ENCODE results near the gene DCLK3.

The DCLK3 gene

GRCh38 chr3:36771931-36772330 is 7.6 kb upstream of the DCLK3 start:
- no peak overlapping the region for H3K27ac ChIP-seq
- DNase-seq (ENCODE audit: low read depth, low spot score): no peak

GRCh38 chr3:36769926-36770325 is 5.6 kb upstream of the DCLK3 start:
- H3K27ac ChIP-seq: no peak overlapping the region

GRCh38 chr3:36765104-36765503 is 751 bp upstream of the DCLK3 start:
- no peak for DNase-seq (ENCODE audit: low read depth, low spot score)

More at GRCh38 chr3:36769926-36770325, 5.6 kb upstream of the DCLK3 start:
- DNase-seq (ENCODE audit: low read depth, low spot score): no peak

GRCh38 chr3:36764704-36765038 is 318 bp upstream of the DCLK3 start:
- no peak overlapping the region for H3K27ac ChIP-seq

More at GRCh38 chr3:36765104-36765503, 751 bp upstream of the DCLK3 start:
- no peak overlapping the region for H3K27ac ChIP-seq

GRCh38 chr3:36762918-36763849 is 1.2 kb downstream of the DCLK3 start:
- no peak for DNase-seq (ENCODE audit: low read depth, low spot score)
- no peak overlapping the region for H3K27ac ChIP-seq

More at GRCh38 chr3:36764704-36765038, 318 bp upstream of the DCLK3 start:
- no peak for DNase-seq (ENCODE audit: low read depth, low spot score)

GRCh38 chr3:36761779-36762178 is 2.6 kb downstream of the DCLK3 start:
- no peak for DNase-seq (ENCODE audit: low read depth, low spot score)
- no peak overlapping the region for H3K27ac ChIP-seq

- H3K27ac ChIP-seq: no peak overlapping the region
- DNase-seq (ENCODE audit: low read depth, low spot score): no peak
These were observed 8.1 kb downstream of the DCLK3 start for GRCh38 chr3:36756269-36756668.

GRCh38 chr3:36751326-36751725 is 13.0 kb downstream of the DCLK3 start:
- DNase-seq (ENCODE audit: low read depth, low spot score): no peak
- no peak overlapping the region for H3K27ac ChIP-seq

GRCh38 chr3:36750737-36751136 is 13.6 kb downstream of the DCLK3 start:
- DNase-seq (ENCODE audit: low read depth, low spot score): no peak
- H3K27ac ChIP-seq: no peak overlapping the region

GRCh38 chr3:36744763-36745162 is 19.6 kb downstream of the DCLK3 start:
- no peak overlapping the region for H3K27ac ChIP-seq
- DNase-seq (ENCODE audit: low read depth, low spot score): no peak

GRCh38 chr3:36743826-36744225 is 20.5 kb downstream of the DCLK3 start:
- no peak for DNase-seq (ENCODE audit: low read depth, low spot score)
- no peak overlapping the region for H3K27ac ChIP-seq

GRCh38 chr3:36741285-36741684 is 23.1 kb downstream of the DCLK3 start:
- no peak for DNase-seq (ENCODE audit: low read depth, low spot score)
- no peak overlapping the region for H3K27ac ChIP-seq

GRCh38 chr3:36740787-36741186 is 23.6 kb downstream of the DCLK3 start:
- H3K27ac ChIP-seq: no peak overlapping the region
- DNase-seq (ENCODE audit: low read depth, low spot score): no peak

- H3K27ac ChIP-seq: no peak overlapping the region
- DNase-seq (ENCODE audit: low read depth, low spot score): no peak
These were observed 25.7 kb downstream of the DCLK3 start for GRCh38 chr3:36738702-36739101.

- no peak overlapping the region for H3K27ac ChIP-seq
- no peak for DNase-seq (ENCODE audit: low read depth, low spot score)
These were observed 28.1 kb downstream of the DCLK3 start for GRCh38 chr3:36736301-36736700.

GRCh38 chr3:36734742-36735141 is 29.6 kb downstream of the DCLK3 start:
- no peak for DNase-seq (ENCODE audit: low read depth, low spot score)
- no peak overlapping the region for H3K27ac ChIP-seq

- no peak for DNase-seq (ENCODE audit: low read depth, low spot score)
These were observed 30.6 kb downstream of the DCLK3 start for GRCh38 chr3:36733723-36734122.

GRCh38 chr3:36733162-36733696 is 31.1 kb downstream of the DCLK3 start:
- no peak for DNase-seq (ENCODE audit: low read depth, low spot score)
- no peak overlapping the region for H3K27ac ChIP-seq

More at GRCh38 chr3:36733723-36734122, 30.6 kb downstream of the DCLK3 start:
- H3K27ac ChIP-seq: no peak overlapping the region

GRCh38 chr3:36730966-36731365 is 33.4 kb downstream of the DCLK3 start:
- DNase-seq (ENCODE audit: low read depth, low spot score): no peak
- no peak overlapping the region for H3K27ac ChIP-seq

- H3K27ac ChIP-seq: no peak overlapping the region
- DNase-seq (ENCODE audit: low read depth, low spot score): no peak
These were observed 34.9 kb downstream of the DCLK3 start for GRCh38 chr3:36729204-36730056.
